ENCODE measurements around the gene RABGAP1L.
"Not testable (repeated sequence)": the region's sequence is repeated elsewhere in the genome, so short reads cannot be mapped to it uniquely, and the experiment has no call there.

RABGAP1L gene

GRCh38 chr1:174314433-174314832, 155.1 kb downstream of the RABGAP1L start:
- DNase-seq = no peak

- DNase-seq = no peak
Observed at GRCh38 chr1:174315239-174315638, 155.9 kb downstream of the RABGAP1L start.

- not testable (repeated sequence) for DNase-seq
Observed at GRCh38 chr1:174320897-174321296, 161.6 kb downstream of the RABGAP1L start.

GRCh38 chr1:174322202-174322862, 163.0 kb downstream of the RABGAP1L start:
- no peak for DNase-seq

- DNase-seq = no peak
Observed at GRCh38 chr1:174324493-174324892, 165.2 kb downstream of the RABGAP1L start.

- no peak for DNase-seq
Observed at GRCh38 chr1:174324939-174325338, 165.6 kb downstream of the RABGAP1L start.

- no peak for DNase-seq
Observed at GRCh38 chr1:174326278-174326677, 167.0 kb downstream of the RABGAP1L start.

GRCh38 chr1:174333437-174333836, 174.1 kb downstream of the RABGAP1L start:
- DNase-seq = no peak

GRCh38 chr1:174337000-174337681, 177.8 kb downstream of the RABGAP1L start:
- DNase-seq = no peak

GRCh38 chr1:174340404-174340803, 181.1 kb downstream of the RABGAP1L start:
- not testable (repeated sequence) for DNase-seq

- no peak for DNase-seq
Observed at GRCh38 chr1:174344162-174344561, 184.8 kb downstream of the RABGAP1L start.

GRCh38 chr1:174352117-174352516, 192.8 kb downstream of the RABGAP1L start:
- no peak for DNase-seq

GRCh38 chr1:174352883-174353608, 193.7 kb downstream of the RABGAP1L start:
- DNase-seq = peak; percentile 23

GRCh38 chr1:174358344-174358743, 199.0 kb downstream of the RABGAP1L start:
- peak; percentile 29 for DNase-seq

- DNase-seq = peak; percentile 34
Observed at GRCh38 chr1:174358786-174359453, 199.6 kb downstream of the RABGAP1L start.

- DNase-seq = no peak
Observed at GRCh38 chr1:174359454-174359805, 200.1 kb downstream of the RABGAP1L start.

GRCh38 chr1:174364996-174365736, 205.8 kb downstream of the RABGAP1L start:
- DNase-seq = no peak

GRCh38 chr1:174366946-174367345, 207.6 kb downstream of the RABGAP1L start:
- DNase-seq = no peak

GRCh38 chr1:174367892-174368291, 208.6 kb downstream of the RABGAP1L start:
- no peak for DNase-seq

GRCh38 chr1:174376030-174376429, 216.7 kb downstream of the RABGAP1L start:
- no peak for DNase-seq

- DNase-seq = no peak
Observed at GRCh38 chr1:174391716-174392115, 232.4 kb downstream of the RABGAP1L start.

- no peak for DNase-seq
Observed at GRCh38 chr1:174393885-174394284, 234.6 kb downstream of the RABGAP1L start.

GRCh38 chr1:174397261-174397660, 237.9 kb downstream of the RABGAP1L start:
- no peak for DNase-seq

All from NCI-H345 (cell line).